ENCODE measurements around the gene TRABD2A.

Gene TRABD2A

GRCh38 chr2:84846741-84847142, 34.1 kb downstream of the TRABD2A start:
- Histone ChIP-seq H2BK120ac (ENCODE audit: low read depth, low read length) (no peak overlapping the region), H2BK12ac (ENCODE audit: low read length in 2 of 2) (no peak overlapping the region), H2AFZ (ENCODE audit: low read depth, low read length) (no peak overlapping the region), H3K4ac (ENCODE audit: low read depth in 1 of 2, low read length in 2 of 2) (no peak overlapping the region), H3K18ac (ENCODE audit: low read depth in 1 of 2, low read length in 2 of 2) (peak overlapping the region in 1 of 2 experiments; percentile 50), H3K9ac (ENCODE audit: low read length) (no peak overlapping the region), H4K91ac (ENCODE audit: low read length) (no peak overlapping the region), H3K27me3 (ENCODE audit: control insufficient read depth in 1 of 2, insufficient read depth in 1 of 2, low read length in 2 of 2) (peaks cover 0 to 15% of the 10 kb centered on the region in 2 experiments), H2BK5ac (ENCODE audit: low read depth, low read length, poor library complexity, severe bottlenecking) (no peak overlapping the region), H2BK15ac (ENCODE audit: low read depth, poor library complexity, severe bottlenecking) (peak overlapping the region; percentile 30), H3K23ac (ENCODE audit: low read length in 2 of 2) (no peak overlapping the region), H3K4me1 (ENCODE audit: control insufficient read depth, insufficient read depth, low read depth, low read length) (peaks cover 2% of the 10 kb centered on the region), H4K8ac (ENCODE audit: low read length) (no peak overlapping the region), H3K79me1 (replicated peaks; ENCODE audit: low read length, poor library complexity, severe bottlenecking) (no peaks in the 10 kb centered on the region), H3K4me2 (ENCODE audit: low read length, poor library complexity, severe bottlenecking) (no peak overlapping the region), H3K4me3 (ENCODE audit: insufficient read depth in 1 of 2, low read depth in 1 of 2, low read length in 2 of 2) (no peak overlapping the region), H2AK5ac (ENCODE audit: low read length, severe bottlenecking) (no peak overlapping the region), H3K9me3 (ENCODE audit: control insufficient read depth, low read length) (no peaks in the 10 kb centered on the region), H3K14ac (ENCODE audit: low read length in 2 of 2) (peak overlapping the region in 1 of 2 experiments; percentile 79), H3K36me3 (ENCODE audit: control insufficient read depth in 1 of 2, insufficient read depth in 2 of 2, low read depth in 1 of 2, low read length in 2 of 2) (no peaks in the 10 kb centered on the region), H3K27ac (ENCODE audit: low read length, poor library complexity, severe bottlenecking) (no peak overlapping the region)
- peak; percentile 37 for DNase-seq
- WGBS: 69% methylated on average over 2 of the region's 2 CpGs

GRCh38 chr2:84846041-84846663, 34.7 kb downstream of the TRABD2A start:
- H3K36me3 ChIP-seq (ENCODE audit: control insufficient read depth in 1 of 2, insufficient read depth in 2 of 2, low read depth in 1 of 2, low read length in 2 of 2): no peaks in the 10 kb centered on the region
- WGBS: 82% methylated on average over 5 of the region's 5 CpGs
- DNase-seq: no peak
- peaks cover 2% of the 10 kb centered on the region for H3K4me1 ChIP-seq (ENCODE audit: control insufficient read depth, insufficient read depth, low read depth, low read length)
- no peak overlapping the region for H3K4me3 ChIP-seq (ENCODE audit: insufficient read depth in 1 of 2, low read depth in 1 of 2, low read length in 2 of 2)
- peaks cover 0 to 20% of the 10 kb centered on the region in 2 experiments for H3K27me3 ChIP-seq (ENCODE audit: control insufficient read depth in 1 of 2, insufficient read depth in 1 of 2, low read length in 2 of 2)
- H2BK120ac ChIP-seq (ENCODE audit: low read depth, low read length): no peak overlapping the region
- H2BK12ac ChIP-seq (ENCODE audit: low read length in 2 of 2): no peak overlapping the region
- H2BK5ac ChIP-seq (ENCODE audit: low read depth, low read length, poor library complexity, severe bottlenecking): no peak overlapping the region
- H3K18ac ChIP-seq (ENCODE audit: low read depth in 1 of 2, low read length in 2 of 2): no peak overlapping the region
- H3K4me2 ChIP-seq (ENCODE audit: low read length, poor library complexity, severe bottlenecking): no peak overlapping the region
- H3K9ac ChIP-seq (ENCODE audit: low read length): no peak overlapping the region
- H2BK15ac ChIP-seq (ENCODE audit: low read depth, poor library complexity, severe bottlenecking): no peak overlapping the region
- no peaks in the 10 kb centered on the region for H3K79me1 ChIP-seq (replicated peaks; ENCODE audit: low read length, poor library complexity, severe bottlenecking)
- no peaks in the 10 kb centered on the region for H3K9me3 ChIP-seq (ENCODE audit: control insufficient read depth, low read length)
- H3K14ac ChIP-seq (ENCODE audit: low read length in 2 of 2): no peak overlapping the region
- H2AFZ ChIP-seq (ENCODE audit: low read depth, low read length): no peak overlapping the region
- H3K4ac ChIP-seq (ENCODE audit: low read depth in 1 of 2, low read length in 2 of 2): no peak overlapping the region
- no peak overlapping the region for H3K23ac ChIP-seq (ENCODE audit: low read length in 2 of 2)
- H2AK5ac ChIP-seq (ENCODE audit: low read length, severe bottlenecking): no peak overlapping the region
- no peak overlapping the region for H4K91ac ChIP-seq (ENCODE audit: low read length)
- no peak overlapping the region for H3K27ac ChIP-seq (ENCODE audit: low read length, poor library complexity, severe bottlenecking)
- no peak overlapping the region for H4K8ac ChIP-seq (ENCODE audit: low read length)

- Histone ChIP-seq H3K18ac (ENCODE audit: low read depth in 1 of 2, low read length in 2 of 2) (no peak overlapping the region), H3K79me1 (replicated peaks; ENCODE audit: low read length, poor library complexity, severe bottlenecking) (no peaks in the 10 kb centered on the region), H2BK15ac (ENCODE audit: low read depth, poor library complexity, severe bottlenecking) (no peak overlapping the region), H3K4me3 (ENCODE audit: insufficient read depth in 1 of 2, low read depth in 1 of 2, low read length in 2 of 2) (no peak overlapping the region), H4K91ac (ENCODE audit: low read length) (no peak overlapping the region), H3K4me1 (ENCODE audit: control insufficient read depth, insufficient read depth, low read depth, low read length) (peaks cover 2% of the 10 kb centered on the region), H2AFZ (ENCODE audit: low read depth, low read length) (no peak overlapping the region), H3K14ac (ENCODE audit: low read length in 2 of 2) (no peak overlapping the region), H2BK120ac (ENCODE audit: low read depth, low read length) (no peak overlapping the region), H3K23ac (ENCODE audit: low read length in 2 of 2) (no peak overlapping the region), H3K27ac (ENCODE audit: low read length, poor library complexity, severe bottlenecking) (no peak overlapping the region), H3K36me3 (ENCODE audit: control insufficient read depth in 1 of 2, insufficient read depth in 2 of 2, low read depth in 1 of 2, low read length in 2 of 2) (no peaks in the 10 kb centered on the region), H3K9me3 (ENCODE audit: control insufficient read depth, low read length) (no peaks in the 10 kb centered on the region), H3K27me3 (ENCODE audit: control insufficient read depth in 1 of 2, insufficient read depth in 1 of 2, low read length in 2 of 2) (peaks cover 0 to 30% of the 10 kb centered on the region in 2 experiments), H4K8ac (ENCODE audit: low read length) (no peak overlapping the region), H3K4ac (ENCODE audit: low read depth in 1 of 2, low read length in 2 of 2) (no peak overlapping the region), H2AK5ac (ENCODE audit: low read length, severe bottlenecking) (no peak overlapping the region), H3K9ac (ENCODE audit: low read length) (no peak overlapping the region), H3K4me2 (ENCODE audit: low read length, poor library complexity, severe bottlenecking) (no peak overlapping the region), H2BK5ac (ENCODE audit: low read depth, low read length, poor library complexity, severe bottlenecking) (no peak overlapping the region), H2BK12ac (ENCODE audit: low read length in 2 of 2) (no peak overlapping the region)
- DNase-seq: no peak
- WGBS: 91% methylated on average over 8 of the region's 8 CpGs
Observed at GRCh38 chr2:84844141-84844540, 36.7 kb downstream of the TRABD2A start.

DNA sequence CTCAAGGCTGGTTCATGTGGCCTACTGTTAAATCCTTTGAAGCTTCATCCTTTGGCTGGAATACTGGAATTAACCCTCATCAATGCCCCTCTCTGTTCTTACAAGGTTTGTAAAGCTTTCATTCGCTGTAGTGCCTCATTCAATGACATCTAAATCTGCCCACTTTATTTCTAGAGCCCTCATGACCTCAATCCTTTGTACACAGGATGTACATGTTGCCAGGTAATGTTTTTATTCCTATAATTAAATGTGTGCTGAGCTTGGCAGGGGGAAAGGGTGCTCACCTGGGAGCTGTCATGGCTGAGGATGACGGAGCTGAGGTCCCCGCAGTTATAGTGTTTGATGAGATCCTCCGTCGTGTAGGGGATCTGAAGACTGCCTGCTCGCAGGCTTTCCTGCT, 39.3 kb downstream of the TRABD2A start:
- no peak overlapping the region for H2AFZ ChIP-seq (ENCODE audit: low read depth, low read length)
- no peaks in the 10 kb centered on the region for H3K4me1 ChIP-seq (ENCODE audit: control insufficient read depth, insufficient read depth, low read depth, low read length)
- no peak overlapping the region for H4K8ac ChIP-seq (ENCODE audit: low read length)
- H3K9ac ChIP-seq (ENCODE audit: low read length): no peak overlapping the region
- H3K4me2 ChIP-seq (ENCODE audit: low read length, poor library complexity, severe bottlenecking): no peak overlapping the region
- no peak for DNase-seq
- H2BK12ac ChIP-seq (ENCODE audit: low read length in 2 of 2): no peak overlapping the region
- H2AK5ac ChIP-seq (ENCODE audit: low read length, severe bottlenecking): no peak overlapping the region
- peaks cover 0 to 27% of the 10 kb centered on the region in 2 experiments for H3K27me3 ChIP-seq (ENCODE audit: control insufficient read depth in 1 of 2, insufficient read depth in 1 of 2, low read length in 2 of 2)
- H3K27ac ChIP-seq (ENCODE audit: low read length, poor library complexity, severe bottlenecking): no peak overlapping the region
- no peak overlapping the region for H3K4me3 ChIP-seq (ENCODE audit: insufficient read depth in 1 of 2, low read depth in 1 of 2, low read length in 2 of 2)
- H2BK15ac ChIP-seq (ENCODE audit: low read depth, poor library complexity, severe bottlenecking): no peak overlapping the region
- H2BK120ac ChIP-seq (ENCODE audit: low read depth, low read length): no peak overlapping the region
- peaks cover 6% of the 10 kb centered on the region for H3K9me3 ChIP-seq (ENCODE audit: control insufficient read depth, low read length)
- no peak overlapping the region for H3K14ac ChIP-seq (ENCODE audit: low read length in 2 of 2)
- WGBS: 92% methylated on average over 6 of the region's 6 CpGs
- no peak overlapping the region for H3K4ac ChIP-seq (ENCODE audit: low read depth in 1 of 2, low read length in 2 of 2)
- no peaks in the 10 kb centered on the region for H3K79me1 ChIP-seq (replicated peaks; ENCODE audit: low read length, poor library complexity, severe bottlenecking)
- no peak overlapping the region for H4K91ac ChIP-seq (ENCODE audit: low read length)
- H2BK5ac ChIP-seq (ENCODE audit: low read depth, low read length, poor library complexity, severe bottlenecking): no peak overlapping the region
- no peak overlapping the region for H3K23ac ChIP-seq (ENCODE audit: low read length in 2 of 2)
- no peak overlapping the region for H3K18ac ChIP-seq (ENCODE audit: low read depth in 1 of 2, low read length in 2 of 2)
- H3K36me3 ChIP-seq (ENCODE audit: control insufficient read depth in 1 of 2, insufficient read depth in 2 of 2, low read depth in 1 of 2, low read length in 2 of 2): no peaks in the 10 kb centered on the region

Data from mesenchymal stem cell (in vitro differentiated cells and primary cell).